HG02870 (cell line): ENCODE results near the gene DHX15.

Experiments used
- ATAC-seq: cut with Tn5 transposase; IDR thresholded peaks from one replicate; pipeline ENCODE4 v1.9.1; 2021; ENCODE audit warnings: mild to moderate bottlenecking, moderate library complexity; ENCODE audit not compliant: unreplicated experiment

The DHX15 gene

GRCh38 chr4:24584211-24584850 lies at the start of gene DHX15:
TSS of gene DHX15 (minus strand) at chr4:24584554. CDS start at chr4:24584393, 161 bp downstream.
- peak; percentile 77 for ATAC-seq

- no peak for ATAC-seq
Measured at GRCh38 chr4:24632011-24632410, 47.7 kb upstream of the DHX15 start.

GRCh38 chr4:24630937-24631336 lies 46.6 kb upstream of the DHX15 start:
- no peak for ATAC-seq

- ATAC-seq = no peak
Measured at GRCh38 chr4:24625091-24625490, 40.7 kb upstream of the DHX15 start.

- ATAC-seq = no peak
Measured at GRCh38 chr4:24624381-24624780, 40.0 kb upstream of the DHX15 start.

- ATAC-seq = no peak
Measured at GRCh38 chr4:24622146-24622834, 37.9 kb upstream of the DHX15 start.

GRCh38 chr4:24615977-24616376 lies 31.6 kb upstream of the DHX15 start:
- ATAC-seq = no peak

- no peak for ATAC-seq
Measured at GRCh38 chr4:24614881-24615280, 30.5 kb upstream of the DHX15 start.

- no peak for ATAC-seq
Measured at GRCh38 chr4:24613502-24613901, 29.1 kb upstream of the DHX15 start.

- ATAC-seq = no peak
Measured at GRCh38 chr4:24611575-24611974, 27.2 kb upstream of the DHX15 start.

- no peak for ATAC-seq
Measured at GRCh38 chr4:24607334-24607733, 23.0 kb upstream of the DHX15 start.

GRCh38 chr4:24605216-24605615 lies 20.9 kb upstream of the DHX15 start:
- no peak for ATAC-seq

- ATAC-seq = no peak
Measured at GRCh38 chr4:24604558-24605214, 20.3 kb upstream of the DHX15 start.

- ATAC-seq = no peak
Measured at GRCh38 chr4:24603343-24603742, 19.0 kb upstream of the DHX15 start.

GRCh38 chr4:24601121-24601520 lies 16.8 kb upstream of the DHX15 start:
- no peak for ATAC-seq

- ATAC-seq = no peak
Measured at GRCh38 chr4:24599275-24599674, 14.9 kb upstream of the DHX15 start.

GRCh38 chr4:24598025-24598424 lies 13.7 kb upstream of the DHX15 start:
- no peak for ATAC-seq

- peak; percentile 44 for ATAC-seq
Measured at GRCh38 chr4:24595659-24596058, 11.3 kb upstream of the DHX15 start.

GRCh38 chr4:24594887-24595286 lies 10.5 kb upstream of the DHX15 start:
- ATAC-seq = no peak

GRCh38 chr4:24589448-24589847 lies 5.1 kb upstream of the DHX15 start:
- peak; percentile 39 for ATAC-seq

- no peak for ATAC-seq
Measured at GRCh38 chr4:24588216-24588954, 4.0 kb upstream of the DHX15 start.
